Activated CD8-positive, alpha-beta memory T cell treated with anti-CD3 and anti-CD28 coated beads, Interleukin-2, amount 50 U/mL, for 48 hours (primary cell): ENCODE data around the gene XIRP1.
"Not testable (repeated sequence)": the region's sequence is repeated elsewhere in the genome, so short reads cannot be mapped to it uniquely, and the experiment has no call there.

Experiments
- DNase-seq: peaks from one replicate; pipeline ENCODE4 v3.0.0-alpha.2; 2020

XIRP1 gene, protein sequence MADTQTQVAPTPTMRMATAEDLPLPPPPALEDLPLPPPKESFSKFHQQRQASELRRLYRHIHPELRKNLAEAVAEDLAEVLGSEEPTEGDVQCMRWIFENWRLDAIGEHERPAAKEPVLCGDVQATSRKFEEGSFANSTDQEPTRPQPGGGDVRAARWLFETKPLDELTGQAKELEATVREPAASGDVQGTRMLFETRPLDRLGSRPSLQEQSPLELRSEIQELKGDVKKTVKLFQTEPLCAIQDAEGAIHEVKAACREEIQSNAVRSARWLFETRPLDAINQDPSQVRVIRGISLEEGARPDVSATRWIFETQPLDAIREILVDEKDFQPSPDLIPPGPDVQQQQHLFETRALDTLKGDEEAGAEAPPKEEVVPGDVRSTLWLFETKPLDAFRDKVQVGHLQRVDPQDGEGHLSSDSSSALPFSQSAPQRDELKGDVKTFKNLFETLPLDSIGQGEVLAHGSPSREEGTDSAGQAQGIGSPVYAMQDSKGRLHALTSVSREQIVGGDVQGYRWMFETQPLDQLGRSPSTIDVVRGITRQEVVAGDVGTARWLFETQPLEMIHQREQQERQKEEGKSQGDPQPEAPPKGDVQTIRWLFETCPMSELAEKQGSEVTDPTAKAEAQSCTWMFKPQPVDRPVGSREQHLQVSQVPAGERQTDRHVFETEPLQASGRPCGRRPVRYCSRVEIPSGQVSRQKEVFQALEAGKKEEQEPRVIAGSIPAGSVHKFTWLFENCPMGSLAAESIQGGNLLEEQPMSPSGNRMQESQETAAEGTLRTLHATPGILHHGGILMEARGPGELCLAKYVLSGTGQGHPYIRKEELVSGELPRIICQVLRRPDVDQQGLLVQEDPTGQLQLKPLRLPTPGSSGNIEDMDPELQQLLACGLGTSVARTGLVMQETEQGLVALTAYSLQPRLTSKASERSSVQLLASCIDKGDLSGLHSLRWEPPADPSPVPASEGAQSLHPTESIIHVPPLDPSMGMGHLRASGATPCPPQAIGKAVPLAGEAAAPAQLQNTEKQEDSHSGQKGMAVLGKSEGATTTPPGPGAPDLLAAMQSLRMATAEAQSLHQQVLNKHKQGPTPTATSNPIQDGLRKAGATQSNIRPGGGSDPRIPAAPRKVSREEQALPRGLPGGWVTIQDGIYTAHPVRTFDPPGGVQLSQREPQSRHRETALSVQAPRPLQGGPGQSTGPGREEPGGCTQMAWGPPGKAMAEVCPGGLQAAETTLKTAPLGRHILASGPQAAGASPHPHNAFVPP (N-terminal part only)

DNA sequence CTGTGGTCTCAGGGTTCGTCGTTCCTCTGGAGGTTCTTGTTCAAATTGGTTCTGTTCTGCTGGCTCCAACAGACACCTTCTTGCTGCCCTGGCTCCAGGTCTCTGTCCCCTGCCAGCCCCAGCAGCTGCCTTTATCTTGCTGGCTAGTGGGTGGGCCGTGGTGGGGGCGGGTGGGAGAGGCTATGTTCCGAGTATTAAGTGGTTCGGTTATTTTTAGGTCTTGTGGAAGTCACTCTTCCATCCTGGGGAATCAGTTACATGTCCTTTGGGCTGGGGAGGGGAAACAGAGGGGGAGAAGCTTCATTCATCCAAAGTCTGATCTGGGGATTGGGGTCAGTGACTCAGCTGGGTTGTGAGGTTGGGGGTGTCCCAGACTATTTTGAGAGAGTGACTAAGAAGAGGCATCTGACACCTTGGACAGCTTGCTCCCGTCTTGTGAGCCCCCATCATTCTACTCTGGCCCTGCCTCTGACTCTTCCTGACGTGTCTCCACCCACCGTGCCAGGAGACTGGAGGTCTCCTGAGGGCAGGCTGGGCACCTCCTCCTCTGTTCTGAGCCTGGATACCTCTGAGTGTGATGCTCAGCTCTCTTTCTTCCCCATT, at the start of gene XIRP1:
XIRP1 (minus strand) TSS at position 106 of the 603 bp plus-strand sequence. CDS start 3,150 bp downstream, outside the sequence.
- no peak for DNase-seq

DNA sequence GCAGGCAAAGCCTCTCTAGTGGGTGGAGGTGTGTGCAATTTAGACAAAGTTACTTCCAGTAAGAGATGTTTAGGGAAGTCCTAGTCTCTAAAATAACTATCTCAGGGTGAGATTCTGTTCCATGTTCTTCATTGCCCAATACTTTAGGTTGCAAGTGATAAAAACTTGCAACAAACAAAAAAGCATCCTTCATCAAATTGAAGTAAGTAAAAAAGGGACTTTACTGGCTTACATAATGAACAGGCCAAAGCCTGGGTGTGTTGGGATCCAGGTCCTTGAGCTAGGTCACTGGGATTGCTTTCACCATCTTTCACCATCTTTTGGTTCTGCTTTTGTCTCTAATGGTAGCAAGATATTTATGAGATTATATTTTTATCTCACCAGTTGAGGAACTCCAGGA, 49.2 kb upstream of the XIRP1 start:
- no peak for DNase-seq

DNA sequence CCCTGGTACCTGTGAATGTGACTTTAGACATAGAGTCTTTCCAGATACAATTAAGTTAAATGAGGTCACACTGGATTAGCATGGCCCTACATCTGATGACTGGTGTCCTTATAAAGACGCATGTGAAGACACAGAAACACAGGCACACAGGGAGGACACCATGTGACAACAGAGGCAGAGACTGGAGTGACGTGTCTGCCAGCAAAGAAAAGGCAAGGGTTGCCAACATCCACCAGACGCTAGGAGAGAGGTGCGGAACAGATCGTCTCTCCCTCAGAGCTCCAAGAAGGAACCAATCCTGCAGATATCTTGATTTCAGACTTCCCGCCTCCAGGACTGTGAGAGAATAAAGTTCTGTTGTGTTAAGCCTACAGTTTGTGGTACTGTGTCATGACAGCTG, 44.6 kb upstream of the XIRP1 start:
- no peak for DNase-seq

DNA sequence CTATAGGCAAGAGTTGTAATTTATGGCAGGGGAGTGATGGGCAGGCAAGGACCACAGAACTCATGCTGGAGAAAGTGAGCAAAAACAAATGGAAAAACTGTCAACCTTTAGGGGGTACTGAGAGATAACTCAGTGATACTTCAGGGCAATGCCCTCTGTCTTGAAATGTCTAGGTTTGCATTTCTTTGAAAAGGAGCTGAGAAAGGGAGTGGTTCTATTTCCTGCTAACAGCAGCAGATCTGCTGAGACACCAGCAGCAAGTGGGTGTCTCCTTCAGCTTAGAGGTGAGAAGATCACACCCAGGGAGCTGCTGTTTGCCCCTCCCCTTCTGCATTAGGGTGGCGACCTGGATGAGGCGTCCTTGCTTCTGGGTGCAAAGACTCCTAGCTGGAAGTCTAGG, 42.3 kb upstream of the XIRP1 start:
- DNase-seq: no peak

DNA sequence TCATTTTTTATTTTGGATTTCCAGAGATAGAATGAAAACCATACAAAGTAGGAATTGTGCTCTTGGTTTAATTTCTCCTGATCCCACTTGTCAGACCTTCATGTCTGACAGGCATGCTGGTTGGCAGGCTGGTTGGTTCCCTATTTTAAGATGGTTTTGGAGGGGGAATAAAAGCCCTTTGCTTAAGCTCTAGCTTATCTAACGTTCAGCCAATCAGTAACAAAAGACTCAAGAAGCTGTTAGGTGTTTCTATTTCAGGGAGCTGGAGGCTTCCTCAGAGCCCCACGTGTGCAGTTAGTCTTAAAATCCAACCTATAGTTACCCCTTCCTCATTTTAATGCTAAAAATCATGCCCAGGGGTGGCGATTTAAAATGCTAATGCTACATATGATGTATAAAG, 40.5 kb upstream of the XIRP1 start:
- no peak for DNase-seq

DNA sequence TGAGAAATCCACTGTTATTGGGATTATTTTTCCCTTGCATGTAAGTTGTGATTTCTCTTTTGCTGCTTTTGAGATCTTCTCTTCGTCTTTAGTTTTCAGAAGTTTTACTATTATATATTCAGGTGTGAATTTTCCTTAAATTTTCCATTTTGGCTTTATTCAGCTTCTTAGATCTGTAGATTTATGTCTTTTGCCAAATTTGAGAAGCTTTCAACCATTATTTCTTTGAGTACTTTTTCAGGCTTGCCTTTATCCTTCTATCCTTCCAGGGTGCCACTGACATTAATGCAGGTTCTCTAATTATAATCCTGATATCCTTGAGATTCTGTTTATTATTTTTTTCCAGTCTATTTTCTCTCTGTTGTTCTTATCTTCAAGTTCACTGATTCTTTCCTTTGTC, 38.1 kb upstream of the XIRP1 start:
- no peak for DNase-seq

DNA sequence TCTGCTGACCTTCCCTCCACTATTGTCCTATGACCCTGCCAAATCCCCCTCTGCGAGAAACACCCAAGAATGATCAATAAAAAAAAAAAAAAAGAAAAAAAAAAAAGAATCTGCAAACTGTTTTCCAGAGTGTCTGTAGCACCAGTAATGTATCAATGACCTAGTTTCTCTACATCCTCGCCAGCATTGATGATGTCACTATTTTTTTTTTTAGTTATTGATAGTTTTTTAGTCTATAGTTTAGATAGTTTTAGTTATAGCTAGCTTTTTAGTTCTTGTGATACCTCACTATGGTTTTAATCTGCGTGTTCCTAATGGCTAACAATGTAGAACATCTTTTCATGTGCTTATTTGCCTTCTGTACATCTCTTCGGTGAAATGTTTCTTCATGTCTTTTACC, 36.1 kb upstream of the XIRP1 start:
- DNase-seq: no peak

DNA sequence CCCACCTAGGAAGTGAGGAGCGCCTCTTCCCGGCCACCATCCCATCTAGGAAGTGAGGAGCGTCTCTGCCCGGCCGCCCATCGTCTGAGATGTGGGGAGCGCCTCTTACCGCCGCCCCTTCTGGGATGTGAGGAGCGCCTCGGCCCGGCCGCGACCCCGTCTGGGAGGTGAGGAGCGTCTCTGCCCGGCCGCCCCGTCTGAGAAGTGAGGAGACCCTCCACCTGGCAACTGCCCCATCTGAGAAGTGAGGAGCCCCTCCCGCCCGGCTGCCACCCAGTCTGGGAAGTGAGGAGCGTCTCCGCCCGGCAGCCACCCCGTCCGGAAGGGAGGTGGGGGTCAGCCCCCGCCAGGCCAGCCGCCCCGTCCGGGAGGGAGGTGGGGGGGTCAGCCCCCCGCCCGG, 35.2 kb upstream of the XIRP1 start:
- not testable (repeated sequence) for DNase-seq

DNA sequence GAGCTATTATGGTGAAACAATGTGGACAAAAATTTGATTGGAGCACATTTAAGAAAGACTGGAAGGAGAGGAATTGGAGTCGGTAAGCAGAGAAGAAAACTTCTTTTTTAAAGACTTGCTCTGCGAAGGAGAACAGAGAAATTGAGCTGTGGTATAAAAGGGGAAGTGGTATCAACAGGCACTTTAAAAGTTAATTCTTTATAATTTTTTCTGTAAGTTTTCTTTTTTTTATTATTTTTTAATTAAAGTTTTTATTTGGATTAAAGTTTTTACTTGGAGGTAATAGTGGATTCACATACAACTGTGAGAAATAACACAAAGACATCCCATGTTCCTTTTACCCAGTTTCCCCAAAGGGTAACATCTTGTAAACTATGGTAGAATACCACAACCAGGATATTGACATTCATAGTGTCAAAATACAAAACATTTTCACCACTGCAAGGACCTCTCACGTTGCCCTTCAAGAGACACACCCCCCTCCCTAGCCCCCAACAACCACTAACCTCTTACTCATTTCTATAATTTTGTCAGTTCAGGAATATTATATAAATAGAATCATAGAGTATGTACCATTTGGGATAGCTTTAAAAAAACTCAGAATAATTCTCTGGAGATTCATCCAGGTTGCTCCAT, 33.8 kb upstream of the XIRP1 start:
- DNase-seq: no peak

DNA sequence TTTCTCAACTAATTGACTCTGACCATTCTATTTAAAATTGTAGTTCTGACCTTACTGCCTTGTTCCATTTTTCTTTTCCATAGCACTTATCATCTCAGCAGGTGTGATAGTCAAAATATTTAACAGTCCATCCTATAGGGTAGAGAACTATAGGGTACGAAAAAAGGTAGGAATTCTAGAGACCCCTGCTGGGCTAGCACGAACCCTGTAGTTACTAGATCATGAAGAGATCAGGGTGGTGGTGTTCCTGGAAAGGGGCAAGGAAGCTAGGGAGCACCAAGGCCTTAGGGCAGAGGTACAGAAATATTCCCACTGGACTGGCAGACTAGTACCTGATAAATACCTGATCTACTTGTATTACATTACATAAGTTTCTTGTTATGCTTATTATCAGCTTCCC, 31.9 kb upstream of the XIRP1 start:
- no peak for DNase-seq

DNA sequence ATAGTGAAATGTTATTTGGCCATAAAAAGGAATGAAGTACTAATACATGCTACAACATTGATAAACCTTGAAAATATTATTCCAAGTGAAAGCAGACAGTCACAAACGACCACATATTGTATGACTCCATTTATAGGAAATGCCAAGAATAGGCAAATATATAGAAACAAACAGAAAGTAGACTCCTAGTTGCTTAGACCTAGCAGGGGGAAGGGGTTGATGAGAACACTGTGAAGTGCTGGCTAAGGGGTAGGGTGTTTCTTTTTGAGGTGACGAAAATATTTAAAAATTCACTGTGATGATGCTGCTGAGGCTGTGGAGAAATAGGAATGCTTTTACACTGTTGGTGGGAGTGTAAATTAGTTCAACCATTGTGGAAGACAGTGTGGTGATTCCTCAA, 30.5 kb upstream of the XIRP1 start:
- no peak for DNase-seq

DNA sequence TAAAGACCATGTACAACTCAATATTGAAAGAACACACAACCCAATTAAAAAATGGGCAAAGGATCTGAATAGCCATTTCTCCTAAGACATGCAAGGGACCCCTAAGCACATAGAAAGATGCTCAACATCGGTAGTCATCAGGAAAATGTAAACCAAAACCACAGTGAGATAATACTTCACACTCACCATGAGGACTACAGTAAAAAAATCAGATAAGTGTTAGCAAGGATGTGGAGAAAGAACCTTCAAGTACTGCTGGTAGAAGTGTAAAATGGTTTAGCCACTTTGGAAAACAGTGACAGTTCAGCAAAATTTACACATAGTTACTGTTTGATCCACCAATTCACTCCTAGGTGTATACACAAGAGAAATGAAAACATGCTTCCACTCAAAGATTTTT, 30.1 kb upstream of the XIRP1 start:
- DNase-seq: no peak

DNA sequence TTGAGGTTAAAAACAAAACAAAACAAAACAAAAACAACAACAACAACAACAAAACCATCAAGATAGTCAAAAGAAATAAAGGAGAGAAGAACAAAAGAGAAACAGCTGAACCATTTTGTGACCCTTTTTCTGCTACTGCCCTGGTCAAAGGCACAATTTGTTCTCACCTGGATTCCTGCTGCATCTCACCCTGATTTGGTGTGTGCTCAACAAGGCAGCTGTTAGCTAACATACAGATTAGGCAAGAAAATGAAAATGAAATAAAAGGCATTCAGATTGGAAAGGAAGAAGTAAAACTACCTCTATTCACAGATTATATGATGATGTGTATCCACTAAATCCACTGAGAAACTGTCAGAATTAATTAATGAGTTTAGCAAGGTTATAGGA, 28.7 kb upstream of the XIRP1 start:
- no peak for DNase-seq

DNA sequence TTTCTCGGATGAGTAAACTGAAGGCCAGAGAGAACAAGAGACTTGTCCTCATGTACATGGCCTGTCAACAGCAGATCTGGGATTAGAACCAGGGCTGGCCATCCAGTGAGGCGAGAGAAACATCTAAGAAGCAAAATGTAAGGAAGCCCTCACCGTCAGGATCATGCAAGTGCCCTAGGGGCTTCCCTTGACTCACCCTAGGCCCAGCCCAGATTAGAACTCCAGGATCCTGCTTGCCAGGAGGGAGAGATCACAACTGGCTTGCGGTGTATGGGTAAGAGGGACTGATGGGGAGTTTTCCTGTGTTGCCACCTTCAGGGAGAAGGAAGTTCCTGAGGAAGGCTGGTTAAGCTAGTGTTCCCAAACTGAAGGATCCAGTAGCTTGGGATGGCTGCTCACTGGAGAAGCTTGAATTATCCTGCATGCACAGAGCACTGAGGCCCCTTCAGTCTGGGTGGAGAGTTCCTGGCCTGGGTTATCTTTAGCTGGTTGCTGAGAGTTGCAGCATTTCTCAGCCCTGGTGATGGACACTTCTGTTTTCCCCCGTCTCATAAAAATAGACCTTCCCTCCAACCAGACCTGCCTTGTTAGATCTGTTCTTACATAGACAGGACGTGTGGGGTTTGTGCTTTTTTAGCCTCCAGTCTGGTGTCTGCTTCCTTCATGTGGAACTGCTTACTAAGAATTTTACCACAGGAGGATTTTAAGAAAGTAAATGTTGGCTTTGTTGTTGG, 28.2 kb upstream of the XIRP1 start:
- no peak for DNase-seq

DNA sequence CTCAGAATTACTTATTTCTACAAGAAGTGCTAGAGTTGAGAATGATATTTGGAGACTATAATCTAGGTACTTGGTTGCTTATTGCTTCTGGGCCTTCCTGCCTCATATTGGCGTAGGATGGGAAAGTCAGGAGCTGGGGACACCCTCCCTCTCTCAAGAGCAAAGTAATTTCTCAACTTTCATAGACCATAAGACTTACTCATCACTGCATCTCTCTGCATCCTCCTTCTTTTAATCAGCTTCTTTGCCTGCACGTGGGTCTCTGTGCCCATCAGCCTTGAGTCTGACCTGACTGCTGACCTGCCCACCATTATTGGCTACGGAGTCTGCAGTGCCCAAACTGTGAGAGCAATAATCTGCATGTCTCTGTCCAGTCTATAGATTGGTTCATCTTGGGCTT, 27.3 kb upstream of the XIRP1 start:
- no peak for DNase-seq

DNA sequence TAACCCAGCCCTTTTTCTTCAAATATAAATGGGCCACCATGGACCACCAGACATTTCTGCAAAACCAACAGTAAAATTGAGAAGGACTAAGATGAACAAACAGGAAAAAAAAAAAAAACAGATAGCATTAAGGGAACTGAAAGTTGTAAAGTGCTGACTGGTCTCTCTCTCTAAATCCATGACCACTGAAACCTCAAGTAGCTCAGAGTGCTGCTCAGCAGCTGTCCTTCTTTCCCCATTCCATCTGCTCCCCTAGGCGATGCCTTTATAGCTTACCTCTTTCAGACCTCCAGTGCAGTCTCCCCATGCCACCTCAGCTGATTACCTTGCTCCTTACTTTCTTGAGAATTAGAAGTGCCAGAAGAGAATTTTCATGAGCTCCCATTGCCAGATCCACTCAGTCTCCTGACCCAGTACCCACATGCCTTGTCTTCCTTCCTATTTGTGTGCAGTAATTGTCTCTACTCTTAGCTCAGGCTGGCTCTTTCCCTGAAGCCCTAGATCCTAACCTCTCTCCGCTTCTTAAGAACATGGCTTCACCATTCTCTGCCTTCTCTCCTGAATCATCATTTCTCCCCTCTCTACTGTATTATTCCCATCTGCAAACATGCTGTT, 23.9 kb upstream of the XIRP1 start:
- no peak for DNase-seq

DNA sequence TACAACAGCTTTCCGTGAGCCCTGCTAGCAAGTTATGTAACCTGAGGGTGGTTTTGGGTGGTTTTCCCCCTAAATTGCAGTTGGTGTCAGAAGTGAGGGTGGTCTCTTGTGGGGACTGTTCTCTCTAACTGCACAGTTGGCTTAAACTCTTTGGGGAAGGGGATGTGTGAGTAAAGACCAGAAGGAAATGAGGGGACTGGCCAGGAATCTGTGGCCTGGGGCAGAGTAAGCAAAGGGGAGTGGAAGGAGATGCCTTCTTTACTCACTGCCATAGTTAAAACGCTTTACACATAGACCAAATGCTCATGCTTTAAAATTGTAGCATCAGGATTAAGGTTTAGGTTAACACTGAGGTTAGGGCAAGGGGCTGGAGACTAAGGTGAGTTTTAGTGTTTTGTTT, 21.2 kb upstream of the XIRP1 start:
- no peak for DNase-seq

DNA sequence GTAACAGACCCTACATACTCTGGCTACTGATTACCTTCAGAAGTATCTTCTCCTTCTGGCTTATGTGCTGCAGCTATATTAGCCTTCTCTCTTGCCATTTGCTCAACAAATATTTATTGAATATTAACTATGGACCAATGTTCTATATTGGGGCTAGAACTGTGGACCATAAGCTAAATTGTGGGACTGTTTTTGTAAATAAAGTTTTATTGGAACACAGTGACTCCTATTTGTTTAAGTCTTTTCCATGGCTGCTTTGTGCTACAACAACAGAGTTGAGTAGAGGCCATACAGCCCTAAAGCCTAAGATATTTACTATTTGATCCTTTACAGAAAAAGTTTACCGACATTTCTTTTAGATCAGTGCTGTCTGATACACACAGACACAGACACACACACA, 20.3 kb upstream of the XIRP1 start:
- no peak for DNase-seq

DNA sequence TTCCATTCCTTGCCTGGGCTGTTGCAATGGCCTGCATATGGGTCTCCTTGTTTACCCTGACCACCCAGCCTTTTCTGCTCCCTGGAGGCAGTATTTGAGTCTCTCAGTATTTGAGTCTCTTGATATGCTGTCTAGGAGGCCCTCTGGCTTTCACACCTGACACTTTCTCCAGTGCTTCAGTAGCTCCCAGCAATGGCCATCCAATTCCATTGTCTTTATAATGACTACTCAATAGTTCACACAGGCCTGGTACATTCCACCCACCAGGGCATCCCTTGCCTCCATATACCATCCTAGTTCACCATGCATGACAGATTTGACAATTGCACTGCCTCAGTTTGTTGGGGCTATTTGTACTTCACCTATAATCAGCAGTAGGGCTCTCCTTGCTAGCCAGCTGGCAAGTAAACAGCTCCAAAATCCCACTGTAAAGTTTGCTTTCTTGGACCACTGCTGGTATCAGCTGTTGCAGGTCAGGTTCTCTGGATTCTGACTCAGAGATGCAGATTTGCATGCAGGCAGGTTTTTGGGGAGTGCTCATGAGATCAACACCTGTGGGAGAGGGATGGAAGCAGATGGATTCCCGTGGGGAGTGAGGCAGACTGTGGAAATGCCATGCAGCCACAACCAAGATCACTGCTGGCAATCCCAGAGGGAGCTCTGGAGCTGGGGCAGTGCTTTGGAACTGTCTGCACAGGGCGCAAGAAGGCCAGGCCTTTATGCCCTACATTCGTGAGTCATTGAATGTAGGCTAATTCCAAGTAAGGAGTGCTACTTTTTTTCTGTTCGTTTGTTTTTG, 19.1 kb upstream of the XIRP1 start:
- DNase-seq: no peak

DNA sequence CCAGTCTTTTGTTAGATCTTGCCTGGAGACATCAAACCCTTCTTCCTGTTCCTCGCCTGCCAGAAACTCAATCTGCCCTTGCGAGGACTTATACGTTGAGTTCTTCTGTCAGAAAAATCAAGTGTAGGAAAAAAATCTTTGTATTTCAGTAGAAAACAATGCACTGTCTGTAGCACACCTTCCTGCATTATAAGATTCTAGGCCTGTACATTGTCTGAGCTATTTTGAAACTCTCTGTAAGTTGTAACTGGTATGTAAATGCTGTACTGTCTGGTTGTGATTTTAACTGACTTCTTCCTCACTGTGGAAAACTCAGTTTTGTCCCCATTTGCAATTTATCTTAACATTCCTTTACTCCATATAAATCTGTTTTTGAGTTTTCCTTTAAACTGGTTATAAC, 17.7 kb upstream of the XIRP1 start:
- DNase-seq: no peak
